Astrocyte of the hippocampus (primary cell): ENCODE measurements around the gene FAM111B.
"Not testable (repeated sequence)": the region's sequence is repeated elsewhere in the genome, so short reads cannot be mapped to it uniquely, and the experiment has no call there.

Source experiments
- DNase-seq: peaks from one replicate; pipeline ENCODE4 v3.0.0; 2011; ENCODE audit warnings: low read depth, low spot score

The FAM111B gene

DNA sequence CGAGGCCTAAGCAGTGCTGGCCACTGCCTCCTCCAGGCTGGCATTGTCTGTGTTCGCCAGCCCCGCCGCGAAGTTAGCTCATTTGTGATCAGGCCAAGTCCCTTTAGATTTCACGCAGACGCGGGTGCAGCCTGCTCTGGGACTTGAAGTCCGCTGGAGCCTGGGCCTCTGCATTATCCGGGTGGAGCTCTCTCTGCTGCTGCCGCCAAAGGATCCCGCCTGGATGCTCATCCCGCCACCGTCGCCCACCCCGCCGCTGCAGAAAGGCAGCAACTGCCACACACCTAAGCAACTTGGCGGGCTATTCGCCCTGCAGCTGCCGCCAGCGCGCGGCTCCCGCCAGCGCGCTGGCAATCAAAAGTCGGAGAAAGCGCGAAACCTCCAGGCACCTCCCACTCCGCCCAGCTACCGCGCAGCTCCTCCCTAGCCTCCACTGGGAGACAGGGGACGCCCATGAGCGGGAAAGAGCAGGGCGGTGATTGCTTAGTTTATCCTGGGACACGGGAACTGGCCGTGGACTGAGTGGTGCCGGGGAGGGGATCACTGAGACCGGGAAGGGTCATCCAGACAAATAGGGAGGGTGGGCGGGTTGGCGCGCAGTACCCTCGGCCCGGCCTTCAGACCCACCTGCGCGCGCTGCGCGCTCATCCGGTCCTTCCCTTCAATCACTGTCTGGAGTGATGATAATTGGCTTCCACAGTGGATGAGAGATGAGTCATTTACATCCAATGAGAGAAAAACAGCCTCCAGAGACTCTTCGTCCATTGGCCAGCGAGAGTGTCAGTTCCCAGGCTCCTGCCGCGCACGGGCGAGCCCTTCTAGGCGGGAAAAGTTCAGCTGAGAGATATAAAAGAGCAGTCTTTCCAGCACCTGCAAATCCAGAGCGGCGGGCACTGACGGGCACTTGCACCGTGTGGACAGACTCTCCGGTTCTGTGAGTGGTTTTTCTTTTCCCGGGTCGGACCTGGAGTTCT, at the start of gene FAM111B:
Gene FAM111B, plus strand, starts transcription at position 875 of the 974 bp plus-strand sequence. CDS start 2,389 bp downstream, outside the sequence.
- peak; percentile 90 for DNase-seq

DNA sequence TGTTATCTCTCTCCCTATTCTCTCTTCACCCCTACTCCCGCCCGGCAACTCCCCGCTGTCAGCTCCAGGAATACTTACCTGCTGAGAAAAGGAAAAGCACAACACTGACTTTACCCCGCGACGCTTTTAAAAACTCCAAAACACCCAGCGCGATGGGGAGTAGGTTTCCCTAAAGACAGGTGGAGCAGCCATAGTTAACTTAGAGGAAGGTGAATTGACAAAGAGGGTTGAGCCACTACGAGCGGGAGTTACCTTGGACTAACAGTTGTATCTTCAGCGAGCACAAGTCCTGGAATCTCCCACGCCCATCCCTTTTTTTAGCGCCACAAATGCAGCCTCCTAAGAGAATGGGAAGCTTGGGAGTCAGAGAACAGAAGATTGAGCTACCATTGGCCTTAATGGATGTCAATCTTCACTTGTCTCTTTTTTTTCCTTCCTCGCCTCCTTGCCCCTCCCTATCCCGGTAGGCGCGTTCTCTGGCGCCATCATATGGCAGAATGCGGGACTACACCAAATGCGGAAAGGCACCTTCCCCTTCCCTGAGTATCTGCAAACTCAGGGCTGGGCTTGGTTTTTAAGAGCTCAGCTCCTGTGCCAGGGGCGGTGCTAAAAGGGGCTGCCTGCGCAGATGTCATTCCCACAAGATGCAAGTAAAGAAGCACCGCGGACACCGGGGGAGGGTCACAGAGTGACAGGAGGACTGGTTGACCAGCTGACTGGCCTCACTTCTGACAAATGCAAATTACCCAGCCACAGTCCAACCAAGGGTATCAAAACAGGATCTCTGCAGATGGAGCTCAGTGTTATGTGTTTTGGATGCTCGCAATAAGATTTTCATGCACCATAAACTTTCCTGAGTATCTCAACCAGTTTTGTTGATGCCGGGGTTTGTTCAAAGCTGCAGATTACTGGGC, 48.7 kb upstream of the FAM111B start:
- peak; percentile 92 for DNase-seq

GRCh38 chr11:59060096-59060495, 46.9 kb upstream of the FAM111B start:
- DNase-seq: peak; percentile 13

- DNase-seq: peak; percentile 34
Observed at GRCh38 chr11:59062602-59063529, 44.2 kb upstream of the FAM111B start.

DNA sequence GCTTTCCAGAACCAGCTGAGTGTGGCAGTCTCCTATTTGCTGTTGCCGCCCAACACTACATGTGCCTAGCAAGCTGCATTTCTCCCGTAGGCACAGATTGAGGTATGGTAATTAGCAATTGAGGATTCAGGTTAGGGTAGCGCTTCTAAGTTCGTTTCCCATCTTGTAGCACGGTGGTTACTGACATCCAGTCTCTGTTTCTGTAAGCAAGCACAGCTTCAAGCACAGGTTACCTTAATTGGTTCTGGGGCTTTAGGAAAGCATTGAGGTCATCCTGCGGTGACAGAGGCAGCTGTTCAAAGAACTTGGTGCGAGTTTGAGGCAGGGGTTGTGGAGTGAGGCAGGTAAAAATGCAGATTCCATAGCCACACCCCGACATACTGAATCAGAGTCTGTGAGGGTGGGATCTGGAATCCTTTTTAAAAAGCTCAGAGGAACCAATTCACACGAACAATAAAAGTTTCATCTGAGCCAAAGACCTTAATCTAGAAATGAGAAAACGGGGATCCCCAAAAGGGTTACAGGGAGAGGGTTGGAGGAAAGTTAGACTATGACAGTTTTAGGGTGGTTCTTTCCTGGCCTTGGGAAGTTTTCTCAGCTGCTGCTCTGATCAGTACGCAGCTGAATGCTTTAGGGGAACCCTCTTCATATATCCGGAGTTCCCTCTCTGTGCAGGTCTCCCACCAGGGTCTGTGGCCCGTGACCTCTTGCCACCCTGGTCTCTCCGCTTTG, 42.9 kb upstream of the FAM111B start:
- not testable (repeated sequence) for DNase-seq

DNA sequence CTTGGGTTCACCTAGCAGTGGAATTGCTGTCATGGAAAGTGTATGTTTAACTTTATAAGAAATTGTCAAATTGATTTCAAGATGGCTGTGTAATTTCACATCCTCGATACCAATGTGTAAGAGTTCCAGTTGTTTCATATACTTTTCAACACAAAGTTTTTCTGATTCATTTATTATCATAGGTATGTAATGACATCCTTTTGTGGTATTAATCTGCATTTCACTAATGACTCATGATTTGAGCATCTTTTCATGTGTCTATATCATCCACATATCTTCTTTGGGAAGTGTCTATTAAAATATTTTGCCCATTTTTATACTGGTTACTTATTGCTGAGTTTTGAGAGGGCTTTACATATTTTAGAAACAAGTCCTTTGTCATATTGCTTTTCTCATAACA, 38.0 kb upstream of the FAM111B start:
- no peak for DNase-seq

DNA sequence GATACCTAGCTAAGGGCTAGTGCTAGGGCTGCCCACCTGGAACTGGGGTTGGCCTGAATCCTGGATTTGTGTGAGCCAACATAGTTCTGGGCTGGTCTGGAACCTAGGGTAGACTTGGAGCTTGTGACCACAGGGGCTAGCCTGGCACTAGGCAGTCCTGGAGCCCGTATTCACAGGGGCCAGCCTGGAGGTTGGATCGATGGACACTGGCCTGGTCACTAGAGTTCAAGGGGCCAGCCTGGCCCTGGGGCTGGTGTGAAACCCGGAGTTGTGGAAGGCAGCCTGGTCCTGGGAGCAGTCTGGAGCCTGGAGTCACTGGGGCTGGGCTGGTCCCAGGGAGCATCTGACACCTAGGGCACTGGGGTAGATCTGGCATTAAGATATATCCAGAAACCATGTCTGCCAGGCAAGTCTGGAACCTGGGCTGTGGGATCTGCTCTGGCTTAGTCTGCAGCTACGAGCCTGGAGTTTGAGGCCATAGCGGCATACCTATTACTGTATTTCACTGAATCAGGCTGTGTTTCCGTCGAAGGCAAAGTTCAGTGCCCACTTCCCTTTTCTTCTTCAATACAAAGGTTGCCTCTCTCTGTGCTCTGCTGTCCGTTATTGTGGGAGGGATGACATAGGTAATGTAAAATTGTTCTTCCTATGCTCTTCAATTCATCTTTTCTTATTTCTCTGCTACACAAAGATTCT, 30.0 kb upstream of the FAM111B start:
- no peak for DNase-seq

GRCh38 chr11:59078435-59078834, 28.6 kb upstream of the FAM111B start:
- DNase-seq: no peak

DNA sequence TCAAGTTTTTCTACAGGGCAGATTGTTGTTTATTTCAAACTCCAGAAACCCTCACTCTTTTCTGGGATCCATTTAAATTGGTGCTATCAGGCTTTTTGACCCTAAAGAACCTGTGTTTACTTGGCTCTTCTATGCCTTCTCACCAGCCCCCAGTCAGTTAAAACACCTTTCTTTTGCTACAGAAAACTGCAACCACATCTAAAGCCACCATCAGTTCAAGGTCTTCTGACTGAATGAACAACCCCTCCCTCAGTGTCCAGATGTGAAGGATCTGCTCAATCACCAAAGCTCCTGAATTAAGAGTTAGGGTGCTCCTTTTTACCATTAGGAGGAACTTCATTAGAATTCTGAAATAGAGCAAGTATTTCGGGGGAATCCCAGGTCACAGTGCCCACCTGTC, 28.0 kb upstream of the FAM111B start:
- DNase-seq: no peak

DNA sequence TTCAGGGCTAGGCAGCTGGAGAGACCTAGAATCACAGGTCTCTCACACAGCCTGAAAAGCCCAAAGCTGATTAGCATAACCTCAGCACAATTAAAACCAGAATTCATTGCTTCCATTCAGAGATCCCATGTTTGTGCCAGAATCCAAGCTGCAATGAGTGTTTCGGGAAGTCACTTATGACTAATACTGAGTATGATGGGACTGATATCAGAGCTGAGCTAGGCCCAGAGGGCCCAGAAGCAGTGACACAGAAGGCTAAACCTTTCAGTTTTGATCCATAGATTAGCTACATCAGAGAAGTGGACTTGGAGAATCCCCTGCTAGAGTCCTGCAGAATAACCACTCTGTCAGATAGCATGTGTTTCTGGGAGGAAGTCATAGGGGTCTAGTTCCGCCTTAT, 26.6 kb upstream of the FAM111B start:
- not testable (repeated sequence) for DNase-seq

DNA sequence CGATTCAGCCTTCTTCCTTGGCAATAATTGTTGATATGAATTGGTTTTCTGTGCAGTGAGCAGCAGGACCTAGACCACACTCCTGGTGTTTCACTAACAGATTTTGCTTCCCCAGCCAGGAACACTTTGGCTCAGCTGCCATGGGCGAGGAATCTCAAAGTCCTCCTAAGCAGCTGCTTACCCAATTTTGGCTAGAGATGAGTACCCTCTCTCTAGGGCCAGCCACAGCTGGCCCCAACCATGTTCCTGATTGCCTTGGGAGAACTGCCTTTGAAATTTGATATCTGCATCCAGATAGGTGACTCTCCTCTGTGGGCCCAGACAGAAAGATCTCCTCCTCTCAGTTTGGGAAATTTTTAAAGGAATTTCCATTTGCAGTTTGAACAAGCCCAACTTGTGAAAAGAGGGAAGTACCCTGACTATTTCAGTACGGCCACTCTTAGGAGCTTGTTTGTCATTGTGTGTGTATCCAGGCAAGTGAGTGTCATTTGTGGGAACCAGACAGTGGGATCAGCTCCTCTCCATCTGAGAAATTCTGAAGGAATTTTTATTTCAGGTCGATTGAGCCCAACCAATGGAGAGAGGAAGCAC, 25.5 kb upstream of the FAM111B start:
- DNase-seq: not testable (repeated sequence)

GRCh38 chr11:59086007-59086406, 21.0 kb upstream of the FAM111B start, which contains the start of gene GLYATL1B:
Gene GLYATL1B, plus strand, starts transcription at chr11:59086307. Its CDS starts 0 bp downstream, at chr11:59086307.
- DNase-seq: not testable (repeated sequence)

GRCh38 chr11:59088162-59088561, 18.9 kb upstream of the FAM111B start:
- DNase-seq: no peak

DNA sequence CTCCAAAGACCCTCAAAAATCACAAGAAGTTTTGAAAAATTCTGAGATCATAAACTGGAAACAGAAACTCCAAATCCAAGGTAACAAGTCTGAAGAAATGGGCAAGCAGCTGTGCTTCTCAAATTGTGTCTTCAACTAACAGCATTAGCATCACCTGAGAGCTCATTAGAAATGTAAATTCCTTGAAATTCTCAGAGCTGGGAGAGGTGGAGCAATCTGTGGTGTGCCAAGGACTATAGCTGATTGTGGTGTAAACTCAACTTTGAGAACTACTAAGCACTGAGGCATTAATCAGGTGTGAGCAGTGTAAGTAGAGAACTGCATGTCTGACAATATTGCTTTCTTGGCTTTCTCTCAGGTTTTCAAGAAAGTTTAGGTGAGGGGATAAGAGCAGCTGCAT, 13.5 kb upstream of the FAM111B start:
- DNase-seq: not testable (repeated sequence)

DNA sequence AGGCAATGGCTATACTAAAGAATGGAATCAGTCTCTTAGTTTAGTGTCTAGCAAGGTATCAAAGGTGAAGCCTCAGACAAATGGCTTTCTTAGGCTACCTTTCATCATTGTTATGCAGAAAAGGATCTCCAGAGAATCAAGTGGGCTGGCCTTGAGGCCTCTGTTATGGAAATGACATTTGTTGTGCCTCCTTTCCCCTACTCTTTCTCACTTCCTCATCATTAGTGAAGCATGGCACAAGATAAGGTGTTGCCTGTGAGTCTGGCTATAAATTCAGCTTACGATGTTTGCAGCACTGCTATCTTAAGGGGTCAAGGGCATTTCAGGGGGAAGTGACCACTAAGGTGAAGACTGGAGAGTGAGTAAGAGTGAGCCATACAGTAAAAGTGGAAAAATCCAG, 11.8 kb upstream of the FAM111B start:
- DNase-seq: not testable (repeated sequence)

- not testable (repeated sequence) for DNase-seq
Observed at GRCh38 chr11:59095972-59096575, 11.0 kb upstream of the FAM111B start.

GRCh38 chr11:59097113-59097708, 9.8 kb upstream of the FAM111B start:
- DNase-seq: peak; percentile 65

GRCh38 chr11:59097938-59098337, 9.1 kb upstream of the FAM111B start:
- DNase-seq: not testable (repeated sequence)
